ENCODE data around the gene ARPC5. TPM values are rescaled to one million over a fixed set of nuclear protein-coding genes. Genes with fewer than 3 reads are reported as not detected.
"Not testable (repeated sequence)": the region's sequence is repeated elsewhere in the genome, so short reads cannot be mapped to it uniquely, and the experiment has no call there.

ARPC5 gene
- total RNA-seq (2014; rRNA removed; shearing (Covaris generic); ENCODE audit: low replicate concordance) = 86.9 and 128 TPM in 2 replicates

DNA sequence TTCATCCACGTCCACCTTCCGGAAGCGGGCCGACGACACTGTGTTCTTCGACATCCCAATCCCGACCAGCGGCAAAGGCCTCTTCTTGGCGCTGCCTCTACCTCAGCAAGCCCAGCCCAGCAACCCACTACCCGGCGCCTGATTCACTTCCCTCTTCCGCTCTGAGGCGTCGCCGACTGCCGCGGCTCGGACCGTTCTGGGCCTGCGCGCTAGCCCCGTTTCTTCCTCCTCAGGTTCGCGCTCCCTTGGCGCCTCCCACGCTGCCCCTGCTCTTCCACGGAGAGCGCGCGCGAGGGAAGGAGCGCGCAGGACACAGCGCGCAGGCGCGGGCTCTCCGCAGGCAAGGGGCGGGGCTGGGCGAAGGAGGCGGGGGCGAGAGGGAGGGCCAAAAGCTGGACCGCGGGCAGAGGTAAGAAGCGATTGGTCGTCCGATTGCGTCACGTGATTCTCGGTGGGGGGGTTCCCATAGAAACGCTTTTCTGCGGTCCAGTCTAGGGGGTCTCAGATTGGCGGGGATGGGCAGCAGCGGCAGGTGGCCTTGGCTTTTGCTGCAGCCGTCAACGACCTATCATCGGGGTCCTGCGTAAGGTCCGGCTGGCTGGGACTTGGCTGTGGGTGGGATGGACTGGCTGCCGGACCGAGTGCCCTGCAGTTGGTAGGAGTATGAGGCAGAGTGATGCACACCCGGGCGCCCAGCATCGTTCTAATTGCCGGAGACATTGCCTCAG lies at the start of gene ARPC5:
ARPC5 (minus strand) TSS at position 178 of the 728 bp plus-strand sequence; CDS start at position 54, 124 bp downstream.
- DNase-seq (ENCODE audit: low read depth) = peak; percentile 98
- in situ Hi-C loops (cut with HindIII; ENCODE audit: low pct_unique_long_range_greater_than_20kb, low sequenced_read_pairs) = no loop called here

DNA sequence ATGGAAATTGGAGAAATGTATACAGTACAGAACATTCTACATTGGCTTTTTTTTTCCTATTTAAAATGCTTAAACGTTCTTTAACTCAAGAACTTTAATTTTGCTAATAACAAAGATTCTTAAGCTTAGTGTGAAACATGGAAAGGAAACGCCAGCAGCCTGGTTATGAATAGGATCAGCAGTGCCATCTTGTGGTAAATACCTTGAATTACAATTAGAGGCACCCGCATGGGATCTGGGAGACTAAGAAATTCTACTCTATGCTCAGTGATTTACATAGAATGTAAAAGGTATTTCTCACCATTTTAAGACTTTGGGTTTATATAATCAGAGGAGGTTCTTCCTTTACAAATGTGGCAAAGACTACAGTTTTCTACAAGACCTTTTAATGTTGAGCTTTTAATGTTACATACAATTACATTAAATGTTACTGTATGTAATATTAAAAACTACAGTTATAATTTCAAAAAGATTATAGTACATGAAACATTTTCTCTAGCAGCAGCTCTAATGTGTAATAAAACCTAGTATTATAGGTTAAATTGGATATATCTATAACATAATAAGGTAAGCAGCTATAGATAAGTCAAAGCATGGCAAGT lies 49.6 kb upstream of the ARPC5 start:
- in situ Hi-C loops (cut with HindIII; ENCODE audit: low pct_unique_long_range_greater_than_20kb, low sequenced_read_pairs) = no loop called here
- DNase-seq (ENCODE audit: low read depth) = peak; percentile 21

DNA sequence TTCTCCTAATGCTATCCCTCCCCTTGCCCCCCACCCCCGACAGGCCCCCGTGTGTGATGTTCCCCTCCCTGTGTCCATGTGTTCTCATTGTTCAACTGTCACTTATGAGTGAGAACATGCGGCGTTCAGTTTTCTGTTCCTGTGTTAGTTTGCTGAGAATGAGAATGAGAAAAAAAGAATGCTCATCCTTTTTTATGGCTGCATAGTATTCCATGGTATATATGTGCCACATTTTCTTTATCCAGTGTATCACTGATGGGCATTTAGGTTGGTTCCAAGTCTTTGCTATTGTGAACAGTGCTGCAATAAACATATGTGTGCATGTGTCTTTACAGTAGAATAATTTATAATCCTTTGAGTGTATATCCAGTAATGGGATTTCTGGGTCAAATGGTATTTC lies 43.8 kb upstream of the ARPC5 start:
- in situ Hi-C loops (cut with HindIII; ENCODE audit: low pct_unique_long_range_greater_than_20kb, low sequenced_read_pairs) = not testable (repeated sequence)

DNA sequence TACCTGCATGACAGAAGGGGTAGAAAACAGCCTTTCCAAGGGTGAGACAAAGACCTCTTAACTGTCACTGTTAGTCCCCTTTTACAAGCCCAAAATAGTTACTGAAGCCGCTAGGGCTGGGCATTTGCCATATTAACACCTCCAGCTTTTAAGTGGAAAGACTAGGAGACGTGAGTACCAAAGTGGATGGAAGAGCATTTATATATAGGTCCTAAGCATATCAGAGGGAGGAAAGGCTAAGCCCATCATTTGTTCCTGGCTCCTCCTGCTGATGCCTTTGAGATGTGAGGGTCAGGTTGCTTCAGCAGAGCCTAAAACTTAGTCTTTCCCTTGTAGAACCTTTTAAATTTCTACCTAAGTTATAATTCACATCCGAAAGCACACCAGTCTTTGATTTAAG lies 43.2 kb upstream of the ARPC5 start:
- in situ Hi-C loops (cut with HindIII; ENCODE audit: low pct_unique_long_range_greater_than_20kb, low sequenced_read_pairs) = no loop called here
- no peak for DNase-seq (ENCODE audit: low read depth)

More for the DNA sequence above, 43.8 kb upstream of the ARPC5 start:
- DNase-seq (ENCODE audit: low read depth) = not testable (repeated sequence)

DNA sequence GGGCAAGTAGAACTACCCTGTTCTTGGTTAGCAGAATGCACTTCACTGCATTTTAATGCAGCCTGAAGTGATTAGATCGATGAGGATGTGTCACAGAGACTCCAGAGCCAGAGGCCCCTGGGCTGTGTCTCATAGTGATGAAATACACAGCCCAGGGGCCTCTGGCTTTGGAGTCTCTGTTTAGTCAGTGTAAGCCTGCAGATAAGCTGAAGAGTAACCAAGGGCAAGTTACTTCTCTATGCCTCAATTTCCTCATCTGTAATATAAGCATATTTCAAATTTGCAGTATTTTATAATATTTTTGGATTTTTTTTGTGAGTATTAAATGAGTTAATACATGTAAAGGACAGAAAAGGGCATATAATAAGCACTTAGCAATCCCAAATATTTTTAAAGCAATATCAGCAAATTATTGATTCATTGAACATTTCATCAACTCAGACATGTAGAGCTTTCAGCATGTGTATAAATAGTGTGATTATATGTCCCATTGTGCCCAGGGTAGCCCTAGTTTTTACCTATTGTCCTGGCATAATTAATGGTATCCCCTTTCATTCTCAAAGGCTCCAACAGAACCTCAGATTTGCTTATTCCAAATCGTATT lies 41.1 kb upstream of the ARPC5 start:
- no peak for DNase-seq (ENCODE audit: low read depth)

DNA sequence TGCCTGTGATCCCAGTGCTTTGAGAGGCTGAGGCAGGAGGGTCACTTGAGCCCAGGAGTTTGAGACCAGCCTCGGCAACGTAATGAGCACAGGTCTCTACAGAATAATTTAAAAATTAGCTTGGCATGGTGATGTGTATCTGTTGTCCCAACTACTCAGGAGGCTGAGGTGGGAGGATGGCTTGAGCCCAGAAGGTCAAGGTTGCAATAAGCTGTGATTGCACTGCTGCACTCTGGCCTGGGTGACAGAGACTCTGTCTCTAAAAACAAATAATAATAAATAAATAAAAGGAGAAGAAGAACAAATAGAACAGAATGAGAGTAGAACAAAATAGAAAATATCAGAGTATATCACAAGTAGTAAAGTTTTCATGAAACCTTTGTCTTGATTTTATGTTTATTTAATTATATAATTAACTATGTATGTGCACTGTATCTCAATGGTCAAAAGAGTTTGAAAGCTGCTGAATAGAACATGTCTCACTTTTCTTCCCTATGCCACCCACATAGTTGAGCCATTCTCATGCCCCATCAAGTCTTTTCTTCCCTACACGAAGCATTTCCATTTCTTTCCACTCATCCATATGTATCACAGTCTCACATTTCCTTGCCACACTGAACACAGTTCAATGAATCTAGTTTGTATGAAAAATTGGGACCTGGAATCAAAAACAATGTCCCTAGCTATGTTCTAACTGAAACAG lies 40.5 kb upstream of the ARPC5 start:
- in situ Hi-C loops (cut with HindIII; ENCODE audit: low pct_unique_long_range_greater_than_20kb, low sequenced_read_pairs) = no loop called here
- no peak for DNase-seq (ENCODE audit: low read depth)

More for the DNA sequence above, 41.1 kb upstream of the ARPC5 start:
- in situ Hi-C loops (cut with HindIII; ENCODE audit: low pct_unique_long_range_greater_than_20kb, low sequenced_read_pairs) = no loop called here

DNA sequence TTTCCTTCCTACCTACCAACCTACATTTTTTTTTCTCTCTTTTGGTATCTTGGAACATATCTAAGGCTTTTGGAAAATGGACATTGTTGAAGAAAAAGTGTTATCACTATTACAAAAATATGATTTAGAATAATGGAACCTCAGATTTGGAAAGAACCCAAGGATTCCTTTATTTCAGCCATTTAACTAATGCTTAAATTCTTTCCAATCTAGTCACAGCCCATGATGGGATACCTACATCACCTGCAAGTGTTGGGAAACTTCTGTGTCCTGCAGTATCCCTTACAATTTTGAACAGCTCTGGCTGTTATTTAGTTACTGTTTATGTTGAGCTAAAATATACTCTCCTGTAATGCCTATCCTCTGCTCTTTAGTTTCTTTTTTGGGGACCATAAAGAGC lies 39.8 kb upstream of the ARPC5 start:
- in situ Hi-C loops (cut with HindIII; ENCODE audit: low pct_unique_long_range_greater_than_20kb, low sequenced_read_pairs) = no loop called here
- DNase-seq (ENCODE audit: low read depth) = no peak

DNA sequence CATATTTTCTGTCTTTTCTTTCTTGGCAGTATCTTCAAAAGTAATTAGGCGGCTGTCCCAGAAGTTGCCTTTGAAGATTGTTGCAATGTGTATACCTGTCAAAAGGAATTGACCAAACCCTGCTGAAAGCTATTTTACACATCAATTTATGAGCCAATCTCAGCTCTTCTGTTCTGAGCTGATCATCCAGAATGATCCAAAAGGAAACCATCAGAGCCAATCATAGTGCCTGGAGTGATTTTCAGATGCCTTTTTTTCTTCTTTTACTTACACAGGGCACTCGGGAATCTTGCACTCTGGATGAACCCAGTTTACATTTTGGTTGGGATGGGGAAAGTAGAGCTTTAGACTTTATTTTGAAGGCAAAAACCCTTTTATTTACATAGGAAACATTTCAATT lies 39.3 kb upstream of the ARPC5 start:
- no peak for DNase-seq (ENCODE audit: low read depth)
- in situ Hi-C loops (cut with HindIII; ENCODE audit: low pct_unique_long_range_greater_than_20kb, low sequenced_read_pairs) = no loop called here

DNA sequence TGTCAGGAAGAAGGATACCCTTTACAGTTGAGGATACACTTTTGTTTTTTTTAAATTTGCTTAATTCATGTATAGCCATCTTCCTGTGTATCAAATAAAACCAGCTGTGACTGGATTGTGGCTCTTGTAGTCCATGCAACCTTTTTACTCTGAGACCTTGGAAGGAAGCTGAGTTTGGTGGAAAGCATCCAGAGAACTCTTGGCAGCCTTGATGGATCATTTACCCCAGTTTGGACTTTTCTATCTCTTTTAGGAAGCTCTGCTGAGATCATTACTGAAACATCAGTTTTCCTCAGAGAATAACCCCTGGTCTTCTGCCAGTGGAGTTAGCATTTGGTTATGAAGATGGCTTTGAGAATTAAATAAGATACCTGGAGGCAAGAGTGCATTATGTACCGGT lies 38.8 kb upstream of the ARPC5 start:
- DNase-seq (ENCODE audit: low read depth) = no peak
- in situ Hi-C loops (cut with HindIII; ENCODE audit: low pct_unique_long_range_greater_than_20kb, low sequenced_read_pairs) = no loop called here

DNA sequence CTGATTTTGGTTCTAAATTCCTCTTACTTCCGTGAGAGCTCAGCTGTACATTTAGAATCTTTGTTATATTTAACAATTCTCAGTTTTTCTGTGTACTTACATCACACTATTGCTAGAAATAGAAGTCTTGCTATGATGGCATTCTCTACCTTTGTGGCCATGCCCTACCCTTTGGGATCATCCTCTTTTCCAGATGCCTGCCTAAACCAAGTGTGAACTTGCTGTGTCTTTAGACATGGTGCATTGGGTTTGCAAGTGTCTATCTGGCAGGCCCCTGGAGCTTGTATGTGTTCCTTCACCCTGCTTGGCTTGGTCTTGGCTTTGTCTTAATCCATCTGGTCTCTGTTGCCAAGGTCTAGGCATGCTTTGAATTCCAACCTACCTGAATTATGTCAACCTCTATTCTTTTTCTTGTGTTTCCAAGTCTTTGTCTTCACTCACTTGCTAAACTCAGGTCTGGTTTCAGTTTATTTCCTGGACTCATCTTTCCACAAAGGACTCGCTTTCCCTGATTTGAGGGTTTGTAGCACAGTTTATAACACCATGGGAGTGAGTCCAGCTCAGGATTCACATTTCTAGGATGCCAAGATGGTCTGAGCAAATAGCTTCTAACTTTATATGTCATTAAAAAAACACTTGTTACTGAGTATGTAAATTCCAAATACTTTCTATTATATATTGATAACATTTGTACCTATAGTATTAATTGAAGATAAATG lies 38.2 kb upstream of the ARPC5 start:
- in situ Hi-C loops (cut with HindIII; ENCODE audit: low pct_unique_long_range_greater_than_20kb, low sequenced_read_pairs) = no loop called here
- DNase-seq (ENCODE audit: low read depth) = no peak

DNA sequence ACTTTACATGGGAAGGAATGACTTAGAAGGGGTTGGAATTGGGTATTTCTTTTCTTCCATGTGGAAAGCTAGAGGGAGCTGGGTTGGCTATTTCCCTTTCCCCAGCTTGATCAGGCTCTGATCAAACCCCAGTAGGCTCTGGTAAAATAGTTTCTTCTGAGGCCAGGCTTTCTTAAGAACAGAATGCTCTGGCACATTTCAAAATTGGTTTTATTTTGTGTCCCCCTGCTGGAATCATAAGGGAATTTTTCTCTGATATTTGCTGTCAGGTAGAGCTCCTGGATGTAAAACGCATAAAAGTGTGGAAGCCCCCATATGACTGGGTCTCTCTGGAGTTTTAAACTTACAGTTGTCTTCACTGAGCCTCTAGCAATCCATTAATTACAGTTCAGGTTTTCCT lies 34.6 kb upstream of the ARPC5 start:
- in situ Hi-C loops (cut with HindIII; ENCODE audit: low pct_unique_long_range_greater_than_20kb, low sequenced_read_pairs) = no loop called here
- no peak for DNase-seq (ENCODE audit: low read depth)

DNA sequence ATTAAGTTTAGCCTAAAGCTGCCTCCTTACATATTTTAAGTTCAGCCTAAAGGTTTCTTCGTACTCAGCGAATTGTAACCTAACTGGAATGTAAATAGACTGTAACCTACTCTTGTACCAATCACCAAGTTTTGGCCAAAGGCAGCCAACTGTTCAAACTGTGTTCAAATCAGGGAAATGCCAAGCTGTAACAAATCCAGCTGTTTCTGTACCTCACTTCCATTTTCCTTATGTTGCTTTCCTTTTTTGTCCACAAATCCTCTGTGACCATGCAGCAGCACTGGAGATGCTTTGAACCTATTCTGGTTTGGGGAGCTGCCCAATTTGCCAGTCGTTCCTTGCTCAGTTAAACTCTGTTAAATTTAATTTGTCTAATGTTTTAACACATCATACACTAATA lies 20.8 kb upstream of the ARPC5 start:
- in situ Hi-C loops (cut with HindIII; ENCODE audit: low pct_unique_long_range_greater_than_20kb, low sequenced_read_pairs) = no loop called here
- no peak for DNase-seq (ENCODE audit: low read depth)

DNA sequence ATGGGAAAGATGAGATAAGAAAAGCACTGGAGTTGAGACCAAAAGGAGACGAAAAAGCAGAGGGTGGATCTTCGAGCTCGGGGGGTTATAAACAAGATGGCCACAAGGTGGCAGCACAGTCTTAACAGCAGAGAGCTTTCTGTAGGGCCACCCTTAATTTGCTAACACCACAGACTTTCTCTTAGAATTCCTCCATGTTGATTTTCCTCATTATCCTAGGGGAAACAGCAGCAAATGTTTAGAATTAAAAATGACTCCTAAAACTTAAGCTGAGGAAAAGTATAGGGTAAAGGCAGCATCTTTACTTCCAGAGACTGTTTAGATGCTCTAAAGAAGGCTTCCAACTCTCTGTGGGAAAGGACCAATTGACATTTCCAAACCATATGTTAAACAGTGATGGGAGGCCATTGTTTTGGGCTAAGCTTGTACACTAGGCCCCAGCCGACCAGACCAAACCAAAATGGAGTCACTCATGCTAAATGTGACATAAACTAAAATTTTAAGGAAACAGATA lies 20.0 kb upstream of the ARPC5 start:
- in situ Hi-C loops (cut with HindIII; ENCODE audit: low pct_unique_long_range_greater_than_20kb, low sequenced_read_pairs) = no loop called here
- peak; percentile 57 for DNase-seq (ENCODE audit: low read depth)

DNA sequence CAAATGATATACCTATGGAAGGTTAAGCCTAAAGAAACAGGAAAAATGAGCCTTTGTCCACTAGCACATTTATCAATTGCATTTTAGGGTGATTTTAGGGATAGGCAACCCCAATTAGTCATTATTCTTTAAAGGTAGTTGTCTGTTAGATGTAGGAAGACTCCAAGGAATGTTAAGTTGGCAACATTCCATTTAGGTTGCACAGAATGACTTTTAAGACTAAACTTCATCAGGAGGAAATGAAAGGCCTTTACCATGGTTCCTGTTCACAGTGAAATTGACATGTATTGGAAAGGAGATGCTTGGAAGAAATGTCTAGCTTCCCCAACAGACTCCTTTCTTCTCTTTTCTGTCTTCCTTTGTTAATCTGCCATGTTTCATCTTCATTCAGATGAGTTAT lies 19.1 kb upstream of the ARPC5 start:
- in situ Hi-C loops (cut with HindIII; ENCODE audit: low pct_unique_long_range_greater_than_20kb, low sequenced_read_pairs) = no loop called here
- no peak for DNase-seq (ENCODE audit: low read depth)

DNA sequence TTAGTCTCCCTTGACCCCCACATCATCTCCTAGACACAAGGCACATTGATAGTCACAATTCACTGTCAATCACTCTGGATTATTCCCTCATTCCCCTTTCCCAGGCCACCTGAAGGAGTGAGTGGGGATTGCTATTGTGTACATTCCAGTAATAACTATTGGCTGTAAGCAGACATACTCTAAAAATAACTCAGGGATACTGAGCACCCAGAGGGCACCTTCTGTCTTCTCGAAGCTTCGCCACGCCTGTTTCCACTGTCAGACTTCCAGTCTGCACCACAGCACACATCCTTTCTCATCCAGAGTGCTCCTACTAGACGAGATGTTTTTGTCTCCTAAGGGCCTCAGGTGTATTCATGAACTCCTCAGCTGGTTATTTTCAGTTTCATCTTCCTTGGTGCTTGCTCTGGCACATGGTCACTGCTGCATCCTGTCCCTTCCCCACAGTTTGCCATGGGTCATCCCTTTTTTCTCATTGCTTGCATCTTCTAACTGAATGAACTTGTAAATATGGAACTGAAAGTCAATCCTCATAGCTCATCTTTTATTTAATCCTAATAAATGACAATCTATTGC lies 18.4 kb upstream of the ARPC5 start:
- DNase-seq (ENCODE audit: low read depth) = no peak
- in situ Hi-C loops (cut with HindIII; ENCODE audit: low pct_unique_long_range_greater_than_20kb, low sequenced_read_pairs) = no loop called here

DNA sequence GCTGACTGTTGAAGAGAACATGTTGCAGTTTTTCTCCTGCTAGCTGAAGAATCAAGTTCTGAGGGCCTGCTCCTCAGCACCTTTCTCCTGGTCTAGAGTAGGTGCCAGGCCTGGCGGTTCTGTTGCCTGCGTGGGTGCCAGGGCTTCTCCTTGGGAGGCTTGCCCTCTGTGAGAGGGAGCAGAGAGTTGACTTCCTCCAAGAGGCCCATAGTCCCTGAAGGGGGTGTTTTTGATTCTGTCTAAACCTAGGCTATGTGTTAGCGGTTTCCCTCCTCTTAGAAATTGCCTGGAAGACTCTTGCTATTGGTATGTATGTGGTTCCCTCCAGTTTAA lies 17.8 kb upstream of the ARPC5 start:
- no peak for DNase-seq (ENCODE audit: low read depth)
- in situ Hi-C loops (cut with HindIII; ENCODE audit: low pct_unique_long_range_greater_than_20kb, low sequenced_read_pairs) = no loop called here

DNA sequence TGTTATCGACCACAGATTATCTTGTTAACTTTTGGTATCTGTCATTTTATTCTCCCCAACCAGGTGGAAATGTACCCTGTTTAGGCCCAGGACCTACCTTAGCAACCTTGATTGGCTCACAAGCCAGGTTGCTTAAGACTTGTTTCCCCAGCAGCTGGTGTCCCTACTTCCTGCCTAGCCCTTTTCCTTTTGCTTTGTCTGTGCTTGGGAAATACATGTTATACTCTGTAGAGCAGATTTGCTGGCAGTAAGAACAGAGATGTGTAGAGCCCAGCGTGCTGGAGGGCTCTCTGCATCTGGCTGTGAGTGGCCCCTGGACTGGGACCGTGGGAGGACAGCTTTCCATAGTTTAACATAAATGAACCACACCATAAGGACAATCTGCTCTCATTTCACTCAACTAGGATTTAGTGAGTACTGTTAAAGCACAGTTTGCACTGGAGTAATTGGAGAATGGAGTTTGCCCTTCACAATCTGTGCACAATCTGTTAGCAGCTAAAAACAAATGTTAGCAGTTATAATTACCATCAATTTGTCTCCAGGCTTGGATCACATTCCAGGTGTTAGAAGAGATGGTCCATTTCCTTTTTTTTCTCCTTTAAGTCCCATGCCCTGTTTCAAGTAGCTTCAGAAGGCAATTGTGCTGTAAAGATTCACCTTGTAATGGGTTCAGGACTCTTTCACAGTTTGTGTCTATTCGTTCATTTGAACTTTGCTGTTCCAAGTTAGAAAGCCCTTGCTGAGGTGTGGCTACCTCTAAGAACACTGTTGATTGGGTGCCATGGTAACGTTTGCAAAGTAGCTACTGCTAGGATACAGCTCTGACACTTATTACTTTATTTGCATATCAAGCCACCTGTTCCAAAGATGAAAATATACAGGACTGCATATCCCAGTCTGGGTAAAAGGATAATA lies 17.2 kb upstream of the ARPC5 start, which contains the start of gene APOBEC4:
APOBEC4 (minus strand) TSS at position 770 of the 915 bp plus-strand sequence. CDS start 4,535 bp downstream, outside the sequence.
- DNase-seq (ENCODE audit: low read depth) = no peak

More for the DNA sequence above, 17.2 kb upstream of the ARPC5 start, which contains the start of gene APOBEC4:
- in situ Hi-C loops (cut with HindIII; ENCODE audit: low pct_unique_long_range_greater_than_20kb, low sequenced_read_pairs) = no loop called here
